Right renal cortex interstitium (tissue), 3 donors: ENCODE results near the gene GABRR1. TPM values are rescaled to one million over a fixed set of nuclear protein-coding genes. Genes with fewer than 3 reads are reported as not detected.

Experiments used
- DNase-seq, 3 donors: peaks; one replicate each; pipeline ENCODE4 v3.0.0-alpha.2; 2013; ENCODE audit warnings: low read depth in 3 of 3, low spot score in 2 of 3
- polyA plus RNA-seq, 3 donors: library from polyadenylated mRNA; unstranded; fragments of 120-200 nt; gene quantifications; one replicate each; pipeline ENCODE4 v1.2.1, GENCODE V29; 2013; ENCODE audit not compliant: insufficient read length in 3 of 3

Gene GABRR1
- polyA plus RNA-seq, 3 donors = 1.4 to 3.0 (median 2.8) TPM

- no peak for DNase-seq
Observed at GRCh38 chr6:89221129-89221528, 4.0 kb upstream of the GABRR1 start.

- no peak for DNase-seq
Observed at GRCh38 chr6:89216411-89216810, 747 bp downstream of the GABRR1 start.

DNA sequence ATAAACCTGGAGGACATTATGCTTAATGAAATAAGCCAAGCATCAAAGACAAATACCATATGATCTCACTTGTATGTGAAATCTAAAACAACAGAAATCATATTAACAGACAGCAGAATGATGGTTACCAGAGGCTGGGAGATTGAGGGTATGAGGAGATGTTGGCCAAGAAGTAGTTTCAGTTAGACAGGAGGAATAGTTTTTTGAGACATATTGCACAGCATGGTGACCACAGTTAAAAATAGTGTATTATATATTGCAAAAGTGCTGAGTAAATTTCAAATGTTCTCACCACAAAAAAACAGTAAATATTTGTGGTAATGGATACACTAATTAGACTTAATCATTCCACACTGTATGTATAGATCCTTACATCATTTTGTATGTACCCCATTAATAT is 1.8 kb downstream of the GABRR1 start:
- no peak for DNase-seq

DNA sequence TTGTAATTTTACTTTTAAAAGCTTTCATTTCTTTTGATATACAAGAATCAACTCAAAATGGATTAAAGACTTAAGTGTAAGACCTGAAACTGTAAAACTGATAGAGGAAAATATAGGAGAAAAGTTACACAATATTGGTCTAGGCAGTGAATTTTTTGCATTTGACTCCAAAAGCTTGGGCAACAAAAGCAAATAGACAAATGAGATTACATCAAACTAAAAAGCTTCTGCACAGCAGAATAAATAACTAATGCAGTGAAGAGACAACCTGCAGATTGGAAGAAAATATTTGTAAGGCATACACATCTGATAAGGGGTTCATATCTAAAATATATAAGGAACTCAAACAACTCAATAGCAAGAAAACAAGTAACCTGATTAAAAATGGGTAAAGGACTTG is 3.0 kb downstream of the GABRR1 start:
- DNase-seq = no peak

- DNase-seq = no peak
Observed at GRCh38 chr6:89212472-89212871, 4.7 kb downstream of the GABRR1 start.

- no peak for DNase-seq
Observed at GRCh38 chr6:89209457-89209856, 7.7 kb downstream of the GABRR1 start.

- no peak for DNase-seq
Observed at GRCh38 chr6:89208551-89208950, 8.6 kb downstream of the GABRR1 start.

- DNase-seq = no peak
Observed at GRCh38 chr6:89205819-89206218, 11.3 kb downstream of the GABRR1 start.

DNA sequence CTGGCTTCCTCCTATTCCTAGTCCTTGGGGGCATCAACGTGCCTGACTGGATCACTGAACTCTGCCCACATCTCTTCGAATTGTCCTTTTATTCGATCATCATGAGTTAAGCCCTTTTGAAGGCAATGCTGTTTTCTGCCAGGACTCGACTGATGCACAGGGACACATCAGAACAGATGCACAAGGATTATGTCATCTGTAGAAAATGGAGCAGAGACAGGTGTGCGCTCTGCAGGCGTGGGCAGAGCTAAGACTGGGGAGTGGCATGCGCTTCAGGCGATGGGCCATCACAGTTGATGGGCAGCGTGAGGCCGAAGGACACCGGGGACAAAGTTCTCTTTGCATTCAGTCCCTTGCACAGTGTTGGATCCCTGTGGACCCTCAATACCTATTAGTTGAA is 13.1 kb downstream of the GABRR1 start:
- DNase-seq = no peak

GRCh38 chr6:89200706-89201215 is 16.4 kb downstream of the GABRR1 start:
- DNase-seq = no peak

DNA sequence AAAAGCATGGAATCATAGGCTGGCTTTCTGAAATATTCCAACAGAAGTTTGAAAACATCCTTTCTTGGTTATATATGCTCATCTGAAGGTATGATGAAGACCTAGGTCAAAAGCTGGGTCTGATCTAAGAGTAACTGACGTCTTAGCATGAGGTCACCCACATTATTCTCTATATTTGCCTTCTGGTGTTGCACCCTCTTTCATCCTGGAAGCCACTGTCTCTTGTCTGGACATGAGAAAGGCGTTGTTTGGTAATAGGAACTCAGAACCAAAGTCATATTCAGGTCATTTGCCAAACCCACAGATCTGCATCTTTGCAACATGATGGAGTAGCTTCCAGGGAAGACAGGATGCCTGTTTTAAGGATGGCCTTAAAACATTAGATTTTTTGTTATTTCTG is 17.6 kb downstream of the GABRR1 start:
- DNase-seq = no peak

DNA sequence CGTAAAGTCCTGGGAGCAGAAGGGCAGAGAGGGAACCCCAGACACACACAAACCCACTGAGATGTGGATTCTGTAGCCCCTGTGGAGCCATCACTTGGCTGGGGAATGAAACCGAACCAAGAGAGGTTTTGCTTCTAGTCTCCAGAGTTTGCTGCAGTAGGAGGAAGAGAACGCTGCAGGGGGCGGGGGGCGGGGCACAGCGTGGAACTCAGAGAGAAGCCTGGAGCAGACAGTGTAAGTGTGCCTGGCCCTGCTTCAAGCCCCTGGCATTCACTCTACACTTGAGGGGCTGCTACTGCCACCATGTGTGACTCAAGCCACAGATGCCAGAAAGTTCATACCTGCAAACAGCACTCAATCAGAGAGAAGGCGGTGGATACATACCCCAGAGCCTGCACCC is 18.9 kb downstream of the GABRR1 start:
- DNase-seq = no peak

DNA sequence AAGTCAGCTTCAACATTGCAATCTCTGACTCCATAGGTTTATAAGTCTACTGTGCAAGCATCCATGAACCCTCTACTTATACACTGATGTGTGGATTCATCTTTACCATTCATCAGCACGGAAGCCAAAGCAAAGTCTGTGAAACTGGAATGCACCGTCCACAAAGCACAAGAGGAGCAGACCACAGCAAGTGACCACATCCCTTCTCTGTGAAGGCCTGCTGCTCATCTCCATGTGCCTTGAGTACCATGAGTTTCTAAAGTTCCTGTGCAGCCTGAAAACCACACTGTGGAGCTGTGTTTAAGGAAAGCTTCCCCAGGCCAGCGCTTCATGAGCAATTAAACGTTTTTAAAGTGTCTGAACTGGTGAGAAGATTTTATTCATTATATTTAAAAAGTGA is 20.0 kb downstream of the GABRR1 start:
- no peak for DNase-seq

DNA sequence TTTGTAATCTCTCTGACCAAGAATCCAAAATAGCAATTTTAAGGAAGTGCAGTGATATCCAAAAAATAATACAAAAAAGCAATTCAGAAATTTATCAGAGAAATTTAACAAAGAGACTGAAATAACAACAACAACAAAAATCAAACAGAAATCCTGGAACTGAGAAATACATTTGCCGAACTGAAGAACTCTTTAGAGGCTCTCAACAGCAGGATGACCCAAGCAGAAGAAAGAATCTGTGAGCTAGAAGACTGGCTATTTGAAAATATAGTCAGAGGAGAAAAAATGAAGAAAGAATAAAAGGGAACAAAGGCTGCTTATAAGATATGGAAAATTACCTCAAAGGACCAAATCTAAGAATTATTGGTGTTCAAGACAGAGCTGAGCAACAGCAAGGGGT is 22.6 kb downstream of the GABRR1 start:
- no peak for DNase-seq

DNA sequence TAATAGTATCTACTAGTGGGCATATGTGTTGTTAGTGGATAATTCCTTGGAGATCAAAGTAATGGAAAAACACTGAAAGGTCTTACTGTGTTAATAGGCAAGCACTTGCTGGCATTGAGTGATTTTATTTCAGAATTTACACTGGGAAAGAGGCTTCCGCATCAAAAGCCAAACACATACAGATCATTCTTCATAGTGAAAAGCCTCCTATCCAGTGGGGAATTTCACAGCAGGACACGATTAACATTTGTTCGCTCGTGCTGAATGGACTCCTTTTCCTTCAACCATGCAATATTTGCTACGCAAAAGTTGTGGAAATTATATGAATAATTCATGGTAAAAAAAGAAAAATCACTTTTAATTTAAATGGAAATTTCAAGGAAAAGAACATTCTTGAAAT is 26.4 kb downstream of the GABRR1 start:
- DNase-seq = no peak

- DNase-seq = no peak
Observed at GRCh38 chr6:89187504-89187903, 29.7 kb downstream of the GABRR1 start.

GRCh38 chr6:89186762-89187161 is 30.4 kb downstream of the GABRR1 start:
- DNase-seq = no peak

DNA sequence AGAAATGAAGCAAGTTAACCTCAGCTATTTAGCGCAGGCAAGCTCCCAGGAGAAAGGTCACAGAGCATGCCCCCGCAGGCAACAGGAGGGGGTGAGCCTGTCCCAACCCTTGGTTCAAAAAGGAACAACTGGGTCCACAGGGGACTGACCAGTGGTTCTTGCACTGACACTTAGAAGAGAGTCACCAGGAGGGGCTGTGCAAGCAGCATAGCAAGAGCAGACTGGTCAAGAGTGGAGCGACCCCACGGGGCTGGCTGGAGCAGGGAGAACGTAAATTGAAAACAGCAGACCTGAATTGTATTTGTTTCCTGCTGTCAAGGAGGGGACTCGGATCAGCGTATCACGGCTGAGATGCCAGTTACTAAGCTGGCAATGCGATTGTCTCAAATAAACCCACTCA is 32.8 kb downstream of the GABRR1 start:
- DNase-seq = no peak

- DNase-seq = no peak
Observed at GRCh38 chr6:89183294-89183693, 33.9 kb downstream of the GABRR1 start.

- no peak for DNase-seq
Observed at GRCh38 chr6:89180971-89181370, 36.2 kb downstream of the GABRR1 start.

DNA sequence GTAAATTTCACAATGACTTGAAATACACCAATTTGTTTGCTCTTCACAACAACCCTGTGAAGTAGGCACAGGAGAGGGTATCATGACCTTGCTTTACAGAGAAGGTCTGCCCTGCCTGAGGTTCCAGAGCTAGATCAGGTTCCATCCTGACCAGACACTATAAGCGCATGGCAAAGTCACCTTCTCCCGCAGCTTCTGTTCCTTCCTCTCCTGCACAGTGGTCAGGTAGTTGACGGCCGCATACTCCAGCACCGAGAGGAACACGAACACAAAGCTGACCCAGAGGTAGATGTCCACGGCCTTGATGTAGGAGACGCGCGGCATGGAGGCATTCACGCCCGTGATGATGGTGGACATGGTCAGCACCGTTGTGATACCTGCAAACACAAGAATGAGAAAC is 37.0 kb downstream of the GABRR1 start:
- DNase-seq = no peak

DNA sequence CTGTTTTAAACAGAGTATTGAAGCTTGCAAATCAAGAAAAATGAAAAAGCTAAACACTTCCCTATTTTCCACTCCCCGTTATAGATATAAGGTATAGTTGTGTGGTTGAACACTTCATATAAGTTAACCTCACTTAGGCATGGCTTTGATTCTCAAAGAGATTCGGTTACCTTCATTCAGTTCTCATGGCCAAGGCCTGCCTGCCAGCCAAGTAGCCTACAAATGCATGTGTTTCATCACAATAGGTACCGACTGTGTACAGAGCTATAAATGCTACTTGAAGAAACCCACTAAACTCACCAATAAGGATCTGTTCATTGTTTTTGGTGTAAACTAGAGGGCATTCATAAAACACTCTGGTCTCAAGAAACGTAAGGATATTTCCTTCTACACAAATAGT is 43.5 kb downstream of the GABRR1 start:
- no peak for DNase-seq

DNA sequence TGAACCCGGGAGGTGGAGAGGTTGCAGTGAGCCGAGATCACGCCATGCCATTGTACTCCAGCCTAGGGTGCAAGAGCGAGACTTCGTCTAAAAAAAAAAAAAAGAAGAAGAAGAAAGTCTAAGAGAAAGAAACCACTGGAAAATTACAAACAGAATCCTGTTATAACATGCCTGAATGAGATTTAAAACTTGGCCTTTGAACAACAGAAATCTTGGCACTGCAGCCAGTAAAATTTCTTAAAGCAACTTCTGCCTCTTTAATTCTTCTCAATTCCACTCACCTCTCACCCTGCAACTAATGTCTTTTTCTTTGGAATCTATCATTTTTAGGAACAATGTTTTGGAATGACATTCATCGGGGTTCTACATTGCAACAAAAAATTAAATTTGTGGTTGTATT is 45.0 kb downstream of the GABRR1 start:
- DNase-seq = no peak

GRCh38 chr6:89162047-89162371 is 55.1 kb downstream of the GABRR1 start:
- no peak for DNase-seq
